Loucy (cell line): Measurements from ENCODE around the gene ITCH.
"Not testable (repeated sequence)": the region's sequence is repeated elsewhere in the genome, so short reads cannot be mapped to it uniquely, and the experiment has no call there.

ENCODE experiments used
- CTCF ChIP-seq: fragments of 200-600 bp; sonication (generic); conservative IDR thresholded peaks from 2 replicates; pipeline ENCODE4 v1.5.1; 2014; ENCODE audit warnings: mild to moderate bottlenecking, antibody characterized with exemption, low read length
- EZH2phosphoT487 ChIP-seq: fragments of 200-600 bp; IDR thresholded peaks from 2 replicates; pipeline ENCODE4 v1.6.1; 2018; ENCODE audit warnings: antibody characterized with exemption, mild to moderate bottlenecking, moderate library complexity, borderline replicate concordance

- TF ChIP-seq CTCF, EZH2phosphoT487: not testable (repeated sequence)
Observed at GRCh38 chr20:34518863-34519262, 155.8 kb downstream of the ITCH start.
